Smooth muscle cell (in vitro differentiated cells): ENCODE measurements around the gene LCLAT1. TPM values are rescaled to one million over a fixed set of nuclear protein-coding genes. Genes with fewer than 3 reads are reported as not detected.
"Not testable (repeated sequence)": the region's sequence is repeated elsewhere in the genome, so short reads cannot be mapped to it uniquely, and the experiment has no call there.

Experiments
- DNase-seq: peaks from one replicate; lab custom pipeline; 2025; ENCODE audit not compliant: unreplicated experiment; lab: John Stamatoyannopoulos, UW
- H2AFZ ChIP-seq: fragments of 200-600 bp; sonication (generic); 2 replicates; pipeline ENCODE4 v1.6.0; 2016; ENCODE audit warnings: antibody characterized with exemption, low read depth, mild to moderate bottlenecking
- H3F3A ChIP-seq: fragments of 200-600 bp; sonication (generic); 2 replicates; pipeline ENCODE4 v1.6.0; 2017; ENCODE audit warnings: antibody characterized with exemption, low read depth
- H3K27ac ChIP-seq: fragments of 200-600 bp; sonication (generic); 2 replicates; pipeline ENCODE4 v1.5.1; 2016; ENCODE audit warnings: low read depth, mild to moderate bottlenecking
- H3K27me3 ChIP-seq: fragments of 200-600 bp; sonication (generic); 2 replicates; pipeline ENCODE4 v1.6.1; 2016; ENCODE audit warnings: low read depth, mild to moderate bottlenecking
- H3K36me3 ChIP-seq: fragments of 200-600 bp; sonication (generic); 2 replicates; pipeline ENCODE4 v1.5.1; 2016; ENCODE audit warnings: low read depth
- H3K4me1 ChIP-seq: fragments of 200-600 bp; sonication (generic); 2 replicates; pipeline ENCODE4 v1.5.1; 2016; ENCODE audit warnings: low read depth
- H3K4me2 ChIP-seq: fragments of 200-600 bp; sonication (generic); 2 replicates; pipeline ENCODE4 v1.6.0; 2016; ENCODE audit warnings: mild to moderate bottlenecking
- H3K4me3 ChIP-seq: fragments of 200-600 bp; sonication (generic); 2 replicates; pipeline ENCODE4 v1.5.1; 2016; ENCODE audit warnings: mild to moderate bottlenecking
- H3K79me2 ChIP-seq: fragments of 200-600 bp; sonication (generic); 2 replicates; pipeline ENCODE4 v1.6.0; 2016; ENCODE audit warnings: low read depth, mild to moderate bottlenecking
- H3K9ac ChIP-seq: fragments of 200-600 bp; sonication (generic); 2 replicates; pipeline ENCODE4 v1.6.0; 2016; ENCODE audit warnings: low read depth
- H3K9me3 ChIP-seq: fragments of 200-600 bp; sonication (generic); replicated peaks from 2 replicates; pipeline ENCODE4 v1.5.1; 2016; ENCODE audit warnings: low read depth
- H4K20me1 ChIP-seq: fragments of 200-600 bp; sonication (generic); 2 replicates; pipeline ENCODE4 v1.6.0; 2016; ENCODE audit warnings: low read depth
- WGBS: methylation state at CpG from one replicate; pipeline ENCODE4 v1.1.7; 2016; ENCODE audit warnings: low lambda C conversion rate; 5-methylcytosine and 5-hydroxymethylcytosine counted together
- polyA plus RNA-seq: library from polyadenylated mRNA; unstranded; fragments of >200 nt; fragmentation: Nextera tagmentation; extraction: Ambion mirVana; gene quantifications from 2 replicates; pipeline ENCODE4 v1.2.1, GENCODE V29; 2016
- total RNA-seq: library from RNA; depleted of rRNA; stranded (reverse); fragments of >200 nt; gene quantifications from 2 replicates; pipeline ENCODE4 v1.2.3, GENCODE V29; 2014
- TF ChIP-seq, protein P1 (sequence below): fragments of 200-600 bp; sonication (generic); IDR thresholded peaks from 2 replicates; pipeline ENCODE4 v1.5.1; 2017; ENCODE audit warnings: borderline replicate concordance, mild to moderate bottlenecking, antibody characterized with exemption; ENCODE audit not compliant: insufficient read depth, poor library complexity, severe bottlenecking

LCLAT1 gene
- total and polyA plus RNA-seq, 2 experiments from 2014 or later = 2.6 to 11.7 TPM

- no peak overlapping the region for H3K4me3 ChIP-seq
- no peaks in the 10 kb centered on the region for H3K27me3 ChIP-seq
- WGBS = 100% methylated on average over 1 of the region's 1 CpG
- H3K9ac ChIP-seq = no peak overlapping the region
- no peaks in the 10 kb centered on the region for H3K4me1 ChIP-seq
- no peak overlapping the region for H3K4me2 ChIP-seq
- TF ChIP-seq, protein P1, sequence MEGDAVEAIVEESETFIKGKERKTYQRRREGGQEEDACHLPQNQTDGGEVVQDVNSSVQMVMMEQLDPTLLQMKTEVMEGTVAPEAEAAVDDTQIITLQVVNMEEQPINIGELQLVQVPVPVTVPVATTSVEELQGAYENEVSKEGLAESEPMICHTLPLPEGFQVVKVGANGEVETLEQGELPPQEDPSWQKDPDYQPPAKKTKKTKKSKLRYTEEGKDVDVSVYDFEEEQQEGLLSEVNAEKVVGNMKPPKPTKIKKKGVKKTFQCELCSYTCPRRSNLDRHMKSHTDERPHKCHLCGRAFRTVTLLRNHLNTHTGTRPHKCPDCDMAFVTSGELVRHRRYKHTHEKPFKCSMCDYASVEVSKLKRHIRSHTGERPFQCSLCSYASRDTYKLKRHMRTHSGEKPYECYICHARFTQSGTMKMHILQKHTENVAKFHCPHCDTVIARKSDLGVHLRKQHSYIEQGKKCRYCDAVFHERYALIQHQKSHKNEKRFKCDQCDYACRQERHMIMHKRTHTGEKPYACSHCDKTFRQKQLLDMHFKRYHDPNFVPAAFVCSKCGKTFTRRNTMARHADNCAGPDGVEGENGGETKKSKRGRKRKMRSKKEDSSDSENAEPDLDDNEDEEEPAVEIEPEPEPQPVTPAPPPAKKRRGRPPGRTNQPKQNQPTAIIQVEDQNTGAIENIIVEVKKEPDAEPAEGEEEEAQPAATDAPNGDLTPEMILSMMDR = no peak
- no peaks in the 10 kb centered on the region for H3K79me2 ChIP-seq
- no peaks in the 10 kb centered on the region for H3F3A ChIP-seq
- DNase-seq = no peak
- no peaks in the 10 kb centered on the region for H3K9me3 ChIP-seq
- H2AFZ ChIP-seq = no peak overlapping the region
- no peaks in the 10 kb centered on the region for H4K20me1 ChIP-seq
- no peaks in the 10 kb centered on the region for H3K36me3 ChIP-seq
- no peak overlapping the region for H3K27ac ChIP-seq
Measured at GRCh38 chr2:30636311-30636710, 189.3 kb downstream of the LCLAT1 start.

DNA sequence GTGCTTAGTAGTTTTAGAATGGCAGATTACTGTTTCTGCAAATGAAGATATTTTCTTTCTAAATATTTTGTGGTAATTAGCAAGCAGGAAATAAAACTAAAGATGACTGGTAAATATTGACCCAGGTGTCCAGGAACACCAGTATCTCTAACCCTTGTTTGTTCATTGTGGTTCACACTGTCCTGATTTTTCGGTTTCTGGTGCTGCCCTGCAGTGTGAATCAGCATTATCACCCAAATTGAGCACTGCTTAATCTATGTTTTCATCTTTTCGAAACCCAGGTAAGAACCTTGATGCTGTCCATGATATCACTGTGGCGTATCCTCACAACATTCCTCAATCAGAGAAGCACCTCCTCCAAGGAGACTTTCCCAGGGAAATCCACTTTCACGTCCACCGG is 192.8 kb downstream of the LCLAT1 start:
- H2AFZ ChIP-seq = no peak overlapping the region
- WGBS = 94% methylated on average over 5 of the region's 5 CpGs
- TF ChIP-seq, protein P1 = no peak

DNA sequence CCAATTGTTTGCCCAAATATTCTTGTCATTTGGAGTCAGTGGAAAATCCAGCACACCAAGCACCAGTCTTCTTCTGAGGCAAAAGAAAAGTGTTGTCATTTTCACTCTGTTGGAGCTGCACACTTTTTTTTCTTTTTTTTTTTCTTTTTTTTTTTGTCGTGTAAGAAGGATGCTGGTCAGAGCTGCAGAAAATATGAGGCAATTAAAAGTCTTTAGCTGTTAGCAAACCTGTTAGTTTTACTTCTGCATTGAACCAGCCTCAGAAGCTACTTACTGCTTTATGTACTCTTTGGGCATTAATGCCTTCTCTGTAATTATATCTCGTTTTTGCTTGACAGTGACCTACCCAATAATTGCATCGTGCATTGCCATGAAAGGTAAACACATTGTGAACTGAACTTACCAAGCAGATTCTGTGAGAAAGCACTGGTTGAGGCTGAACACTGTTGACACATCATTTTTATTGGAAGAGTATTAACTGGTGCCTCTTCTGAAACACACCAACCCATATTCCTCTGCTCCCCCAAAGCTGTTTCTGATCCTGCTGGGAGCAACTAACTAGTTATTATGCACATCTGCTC is 194.8 kb downstream of the LCLAT1 start:
- H3K27ac ChIP-seq = no peak overlapping the region
- TF ChIP-seq, protein P1 = no peak
- no peaks in the 10 kb centered on the region for H3K4me1 ChIP-seq
- no peaks in the 10 kb centered on the region for H4K20me1 ChIP-seq
- H3F3A ChIP-seq = no peaks in the 10 kb centered on the region
- H2AFZ ChIP-seq = no peak overlapping the region
- H3K36me3 ChIP-seq = no peaks in the 10 kb centered on the region
- H3K4me2 ChIP-seq = no peak overlapping the region
- no peak overlapping the region for H3K9ac ChIP-seq
- no peak overlapping the region for H3K4me3 ChIP-seq
- no peaks in the 10 kb centered on the region for H3K9me3 ChIP-seq
- H3K27me3 ChIP-seq = no peaks in the 10 kb centered on the region
- 41% methylated on average over 3 of the region's 3 CpGs for WGBS
- H3K79me2 ChIP-seq = no peaks in the 10 kb centered on the region
- DNase-seq = no peak

More for the DNA sequence above, 192.8 kb downstream of the LCLAT1 start:
- Histone ChIP-seq H3K4me2 (no peak overlapping the region), H3K79me2 (no peaks in the 10 kb centered on the region), H4K20me1 (no peaks in the 10 kb centered on the region), H3K27me3 (no peaks in the 10 kb centered on the region), H3K4me1 (no peaks in the 10 kb centered on the region), H3K27ac (no peak overlapping the region), H3K4me3 (no peak overlapping the region), H3F3A (no peaks in the 10 kb centered on the region), H3K9ac (no peak overlapping the region), H3K36me3 (no peaks in the 10 kb centered on the region), H3K9me3 (no peaks in the 10 kb centered on the region)
- DNase-seq = no peak

DNA sequence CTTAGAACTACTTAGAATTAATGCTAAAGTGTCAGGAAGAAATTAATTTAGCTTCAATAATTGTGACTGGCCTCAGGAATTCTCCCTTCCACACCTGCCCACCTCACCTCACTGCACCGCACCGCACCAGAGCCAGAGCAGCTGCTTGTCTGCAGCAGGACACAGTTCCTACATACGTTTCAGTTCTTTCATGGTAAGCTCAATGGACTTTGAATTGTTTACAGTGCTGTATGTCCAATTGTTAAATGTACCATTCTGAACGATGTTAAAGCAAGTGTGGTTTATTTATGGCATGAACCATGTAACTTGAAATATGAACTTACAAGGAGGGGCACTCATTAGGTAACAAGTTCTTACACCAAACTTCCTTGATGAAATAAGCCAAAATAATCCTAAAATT is 196.0 kb downstream of the LCLAT1 start:
- not testable (repeated sequence) for H3K9ac ChIP-seq, H3F3A ChIP-seq, DNase-seq, H3K79me2 ChIP-seq, H3K27ac ChIP-seq, H3K27me3 ChIP-seq, H4K20me1 ChIP-seq, H3K4me2 ChIP-seq, H3K4me1 ChIP-seq, H3K36me3 ChIP-seq, H3K9me3 ChIP-seq, H2AFZ ChIP-seq, H3K4me3 ChIP-seq
- no CpG with 5 or more reads among the region's 4 CpGs for WGBS
